DOHH2 (cell line): ENCODE measurements around the gene INPP5F.

Experiments used
- EZH2phosphoT487 ChIP-seq: fragments of 200-600 bp; sonication (generic); IDR thresholded peaks from 2 replicates; pipeline ENCODE4 v1.6.1; 2017; ENCODE audit warnings: borderline replicate concordance, mild to moderate bottlenecking, antibody characterized with exemption, low read length, moderate library complexity, mixed read lengths
- TF ChIP-seq, protein P1 (sequence below): fragments of 200-600 bp; sonication (generic); IDR thresholded peaks from one replicate; pipeline ENCODE4 v1.5.1; 2014; ENCODE audit warnings: antibody characterized with exemption, mild to moderate bottlenecking, low read depth, low read length; ENCODE audit not compliant: poor library complexity, severe bottlenecking

DNA sequence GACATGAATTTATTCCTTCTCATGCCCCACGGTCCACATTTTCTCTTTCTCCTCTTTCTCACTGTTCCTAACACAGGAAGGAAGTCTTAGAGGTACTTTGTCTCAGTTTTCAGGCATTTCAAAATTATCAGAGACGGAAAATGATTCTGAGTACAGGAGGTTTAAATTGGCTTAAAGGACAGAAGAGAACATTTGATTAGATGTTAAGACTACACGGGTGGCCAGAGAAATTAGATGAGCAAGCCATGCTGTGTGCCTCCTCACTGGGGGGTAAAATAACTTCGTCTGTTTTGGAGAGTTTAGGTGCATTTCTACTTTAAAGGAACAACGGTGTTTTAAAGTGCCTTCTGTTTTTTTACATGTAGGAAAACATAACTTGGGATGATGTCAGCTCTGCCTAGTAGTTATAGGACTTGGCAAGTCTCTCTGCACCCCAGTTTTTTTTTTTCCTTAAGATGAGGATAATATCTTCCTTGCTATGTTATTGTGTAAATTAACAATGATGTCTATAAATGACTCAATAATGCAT lies 79.9 kb downstream of the INPP5F start:
- TF ChIP-seq, protein P1, sequence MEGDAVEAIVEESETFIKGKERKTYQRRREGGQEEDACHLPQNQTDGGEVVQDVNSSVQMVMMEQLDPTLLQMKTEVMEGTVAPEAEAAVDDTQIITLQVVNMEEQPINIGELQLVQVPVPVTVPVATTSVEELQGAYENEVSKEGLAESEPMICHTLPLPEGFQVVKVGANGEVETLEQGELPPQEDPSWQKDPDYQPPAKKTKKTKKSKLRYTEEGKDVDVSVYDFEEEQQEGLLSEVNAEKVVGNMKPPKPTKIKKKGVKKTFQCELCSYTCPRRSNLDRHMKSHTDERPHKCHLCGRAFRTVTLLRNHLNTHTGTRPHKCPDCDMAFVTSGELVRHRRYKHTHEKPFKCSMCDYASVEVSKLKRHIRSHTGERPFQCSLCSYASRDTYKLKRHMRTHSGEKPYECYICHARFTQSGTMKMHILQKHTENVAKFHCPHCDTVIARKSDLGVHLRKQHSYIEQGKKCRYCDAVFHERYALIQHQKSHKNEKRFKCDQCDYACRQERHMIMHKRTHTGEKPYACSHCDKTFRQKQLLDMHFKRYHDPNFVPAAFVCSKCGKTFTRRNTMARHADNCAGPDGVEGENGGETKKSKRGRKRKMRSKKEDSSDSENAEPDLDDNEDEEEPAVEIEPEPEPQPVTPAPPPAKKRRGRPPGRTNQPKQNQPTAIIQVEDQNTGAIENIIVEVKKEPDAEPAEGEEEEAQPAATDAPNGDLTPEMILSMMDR: no peak
- no peak for TF ChIP-seq EZH2phosphoT487
